GM12872 (cell line): Measurements from ENCODE around the gene ASNSD1.

ENCODE experiments used
- CTCF ChIP-seq: IDR thresholded peaks from 3 replicates; pipeline ENCODE4 v1.5.1; 2011; ENCODE audit warnings: low read depth, mild to moderate bottlenecking, low read length, moderate library complexity; ENCODE audit not compliant: insufficient read depth

The ASNSD1 gene

GRCh38 chr2:189662669-189663226, 1.5 kb downstream of the ASNSD1 start:
- no peak for TF ChIP-seq CTCF

DNA sequence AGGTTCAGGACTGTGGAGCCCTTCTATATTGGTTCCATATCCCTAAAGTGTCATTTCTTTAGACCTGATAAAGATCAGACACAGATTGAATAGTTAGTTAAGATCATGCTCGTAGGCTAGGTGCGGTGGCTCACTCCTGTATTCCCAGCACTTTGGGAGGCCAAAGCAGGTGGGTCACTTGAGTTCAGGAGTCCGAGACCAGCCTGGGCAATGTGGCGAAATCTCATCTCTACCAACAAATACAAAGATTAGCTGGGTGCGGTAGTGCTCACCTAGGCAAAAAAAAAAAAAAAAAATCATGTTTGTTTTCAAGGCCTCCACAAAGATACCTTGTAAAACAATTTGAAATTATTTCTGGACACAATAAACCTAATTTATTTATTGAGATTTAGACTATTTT, 8.7 kb downstream of the ASNSD1 start:
- TF ChIP-seq CTCF = no peak

GRCh38 chr2:189673661-189674373, 12.6 kb downstream of the ASNSD1 start:
- no peak for TF ChIP-seq CTCF

DNA sequence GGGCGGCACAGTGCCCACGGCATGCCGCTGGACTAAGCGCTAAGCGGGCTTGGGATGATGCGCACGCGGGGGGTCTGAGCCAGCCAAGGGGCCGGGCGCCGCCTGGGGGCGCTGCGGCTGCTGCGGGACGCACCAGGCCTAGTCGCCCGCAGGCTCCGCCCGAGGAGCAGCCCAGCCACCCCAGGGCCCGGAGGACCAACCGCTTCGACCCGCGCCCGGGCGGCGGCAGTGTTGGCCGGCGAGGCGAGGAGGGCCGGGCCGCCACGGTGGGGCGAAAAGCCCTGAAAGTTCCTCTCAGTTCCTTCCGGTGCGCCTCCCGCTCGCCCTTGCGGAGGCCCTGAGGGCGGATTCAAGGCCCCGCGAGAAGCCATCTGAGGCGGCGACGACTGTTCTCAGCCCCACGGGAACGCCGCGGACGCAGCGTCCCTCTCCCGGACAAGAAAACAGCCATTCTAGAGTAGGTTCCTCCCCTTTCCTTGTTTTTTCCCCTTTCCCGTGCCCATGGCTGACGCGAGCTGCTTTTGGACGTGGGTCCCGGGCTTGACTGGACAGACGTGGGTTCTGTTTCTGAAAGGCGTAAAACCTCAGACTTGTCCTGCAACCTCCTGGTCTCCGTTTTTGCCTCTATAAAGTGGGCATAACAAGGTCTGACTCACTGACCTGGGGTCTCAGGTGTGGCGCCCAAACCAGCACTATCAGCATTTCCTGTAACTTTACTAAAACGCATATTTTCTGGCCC, 13.3 kb downstream of the ASNSD1 start, which contains the start of gene ANKAR:
ANKAR (plus strand) TSS at position 297 of the 739 bp plus-strand sequence. CDS start 1,821 bp downstream, outside the sequence.
- TF ChIP-seq CTCF = peak; percentile 84

- TF ChIP-seq CTCF = no peak
Measured at GRCh38 chr2:189676471-189676870, 15.2 kb downstream of the ASNSD1 start.

- TF ChIP-seq CTCF = no peak
Measured at GRCh38 chr2:189679226-189679625, 18.0 kb downstream of the ASNSD1 start.

DNA sequence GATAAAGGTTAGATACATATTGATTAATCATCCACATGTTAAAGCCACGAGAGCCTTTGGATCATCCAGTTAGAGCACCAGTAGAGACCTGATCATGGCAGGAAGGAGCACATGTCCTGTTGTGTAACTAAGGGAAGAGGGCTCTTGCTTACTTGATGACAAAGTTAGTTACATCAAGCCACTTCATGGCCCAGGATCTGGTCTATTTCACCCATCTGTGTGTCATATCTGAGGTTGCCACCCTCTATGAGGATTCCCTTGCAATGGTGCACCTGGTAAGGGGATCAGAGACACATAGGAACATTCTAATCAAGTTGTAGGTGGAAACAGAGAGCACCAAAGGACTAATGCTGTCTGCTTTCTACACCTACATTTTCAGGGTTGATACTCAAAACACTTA, 19.9 kb downstream of the ASNSD1 start:
- no peak for TF ChIP-seq CTCF
